Activated T-helper 1 cell treated with Interleukin-2 at 50 U/mL for 16 hours (primary cell): ENCODE data around the gene RAD51D.
A peak's percentile ranks its signal among the peaks of the same experiment; 100 is the strongest.
"Not testable (repeated sequence)": the region's sequence is repeated elsewhere in the genome, so short reads cannot be mapped to it uniquely, and the experiment has no call there.

Source experiments
- DNase-seq: peaks from one replicate; pipeline ENCODE4 v3.0.0-alpha.2; 2020; ENCODE audit warnings: low read depth

The RAD51D gene

DNA sequence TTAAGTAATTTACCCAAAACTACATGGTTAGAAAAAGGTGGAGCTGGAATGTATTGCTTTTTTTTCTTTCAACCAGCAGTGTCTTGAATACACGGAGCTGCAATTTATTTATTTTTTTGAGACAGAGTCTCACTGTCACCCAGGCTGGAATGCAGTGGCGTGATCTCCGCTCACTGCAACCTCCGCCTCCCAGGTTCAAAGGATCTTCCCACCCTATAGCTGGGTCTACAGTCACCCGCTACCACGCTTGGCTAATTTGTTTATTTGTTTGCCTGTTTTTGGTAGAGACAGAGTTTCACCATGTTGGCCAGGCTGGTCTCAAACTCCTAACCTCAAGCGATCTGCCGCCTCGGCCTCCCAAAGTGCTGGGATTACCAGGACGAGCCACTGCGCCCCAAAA, 29.0 kb downstream of the RAD51D start:
- DNase-seq, result not testable (repeated sequence)

DNA sequence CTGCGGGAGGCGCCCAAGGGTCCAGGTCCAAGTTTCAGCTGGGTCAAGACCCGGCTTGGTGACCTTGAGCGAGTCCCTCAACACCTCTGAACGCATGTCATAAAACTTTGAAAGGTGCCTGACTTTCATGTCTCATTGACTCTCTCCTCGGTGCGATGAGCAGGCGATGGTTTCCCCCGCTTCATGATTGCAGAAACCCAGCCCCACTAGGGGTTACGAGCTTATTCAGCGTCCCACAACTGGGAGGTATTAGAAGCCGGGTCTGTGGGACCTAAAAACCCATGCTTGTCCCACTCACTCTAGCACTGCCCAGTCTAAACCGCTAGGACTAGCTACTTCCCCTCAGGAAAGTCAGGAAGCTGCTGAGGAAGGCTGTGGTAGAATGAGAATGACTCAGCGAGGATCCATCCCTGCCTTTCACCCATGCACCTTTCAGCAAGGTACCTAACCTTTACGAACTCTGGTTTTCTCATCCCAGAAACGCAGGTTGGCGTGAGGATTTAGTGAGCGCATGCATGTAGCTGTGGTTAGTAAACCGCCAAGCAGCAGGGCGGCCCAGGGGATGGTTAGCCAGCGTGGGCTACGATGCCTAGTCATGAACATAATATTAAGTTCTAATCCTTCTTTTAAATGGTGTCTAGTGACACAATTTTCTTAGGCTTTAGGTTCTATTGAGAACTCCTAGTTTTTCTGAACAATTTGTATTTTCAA, 29.9 kb downstream of the RAD51D start:
- no peak for DNase-seq

DNA sequence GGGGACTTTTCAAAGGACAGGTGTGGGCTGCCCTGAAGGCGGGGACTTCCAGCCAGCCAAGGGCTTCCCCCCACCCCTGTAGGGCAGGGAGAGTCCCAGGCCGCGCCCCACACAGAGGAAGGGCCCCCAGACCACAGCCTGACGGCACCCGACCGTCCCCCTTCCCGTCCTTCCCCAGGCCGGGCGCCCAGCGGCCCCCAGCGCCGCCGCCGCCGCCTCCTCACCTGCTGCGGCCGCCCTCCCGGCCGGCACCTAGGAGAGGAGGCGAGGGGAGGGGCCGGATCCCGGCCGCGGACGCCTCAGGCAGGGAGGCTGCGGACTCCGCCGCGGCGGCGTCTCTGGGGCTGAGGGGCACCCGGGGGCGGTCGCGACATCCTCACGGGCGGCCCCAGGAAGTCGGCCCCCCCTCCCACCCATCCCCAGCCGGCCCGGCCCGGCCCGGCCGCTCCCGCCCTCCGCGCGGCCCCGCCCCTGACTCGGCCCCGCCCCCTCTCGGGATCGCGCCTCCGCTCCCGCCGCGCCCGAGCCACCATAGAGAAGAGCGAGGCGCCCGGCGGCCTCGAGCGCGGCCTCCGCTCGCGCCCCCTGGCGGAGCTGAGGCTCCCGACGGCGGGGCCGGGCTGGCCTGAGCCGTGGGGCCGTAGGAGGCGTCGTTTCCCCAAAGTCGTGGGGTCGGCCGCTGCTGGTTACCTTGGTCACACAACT, 30.6 kb downstream of the RAD51D start:
- peak; percentile 91 for DNase-seq

DNA sequence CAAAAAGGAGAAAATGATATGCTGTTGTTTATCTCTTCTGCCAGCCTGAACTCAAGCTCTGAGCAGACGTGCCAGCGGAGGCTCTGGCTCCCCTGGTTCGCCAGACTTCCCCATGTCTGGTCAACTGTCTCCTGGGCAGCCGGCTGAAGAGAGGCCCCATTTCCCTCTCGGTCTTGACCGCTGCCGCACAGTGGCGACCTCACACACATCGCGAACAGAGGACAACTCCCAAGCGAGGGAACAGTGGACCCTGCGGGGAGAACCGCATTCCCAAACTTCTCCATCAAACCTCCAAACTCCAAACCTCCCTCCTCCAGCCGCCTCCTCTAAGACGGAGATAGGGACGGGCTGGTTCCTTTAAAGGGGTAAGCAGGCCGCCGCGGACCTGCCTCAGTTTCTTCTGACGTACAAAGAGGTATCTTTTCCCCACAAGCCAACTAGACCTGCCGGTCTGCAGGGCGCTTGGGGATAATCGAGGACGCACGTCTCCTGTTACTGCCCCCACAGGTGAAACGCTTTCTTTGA, 31.2 kb downstream of the RAD51D start:
- DNase-seq, result no peak

DNA sequence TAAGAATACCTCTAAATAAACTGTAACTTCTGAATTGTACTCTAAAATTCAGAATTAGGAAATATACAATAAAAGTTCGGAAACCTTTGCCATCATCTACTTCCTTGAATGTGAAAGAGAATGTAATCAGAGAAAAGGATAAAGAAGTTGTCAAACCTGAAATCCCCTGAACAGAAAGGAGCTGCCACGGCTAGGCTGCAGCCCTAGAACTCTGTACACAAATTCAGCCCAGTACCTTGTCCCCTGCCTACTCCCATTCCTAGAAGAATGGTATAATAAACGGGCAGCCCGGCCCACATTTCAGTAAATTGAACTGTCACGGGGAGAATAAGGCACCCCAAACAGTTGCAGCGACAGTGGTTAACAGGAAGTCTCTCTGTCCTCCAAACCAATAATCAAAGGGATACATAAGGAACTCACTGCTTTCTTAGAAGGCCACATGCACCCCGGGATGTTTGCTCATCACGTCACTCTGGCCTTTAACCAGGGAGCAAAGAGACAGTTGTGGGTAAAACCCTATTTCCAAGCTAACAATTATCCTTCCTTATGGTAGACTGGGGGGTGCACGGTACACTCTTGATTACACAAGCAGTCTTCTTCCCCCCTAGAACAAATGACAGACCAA, 31.8 kb downstream of the RAD51D start:
- no peak for DNase-seq

DNA sequence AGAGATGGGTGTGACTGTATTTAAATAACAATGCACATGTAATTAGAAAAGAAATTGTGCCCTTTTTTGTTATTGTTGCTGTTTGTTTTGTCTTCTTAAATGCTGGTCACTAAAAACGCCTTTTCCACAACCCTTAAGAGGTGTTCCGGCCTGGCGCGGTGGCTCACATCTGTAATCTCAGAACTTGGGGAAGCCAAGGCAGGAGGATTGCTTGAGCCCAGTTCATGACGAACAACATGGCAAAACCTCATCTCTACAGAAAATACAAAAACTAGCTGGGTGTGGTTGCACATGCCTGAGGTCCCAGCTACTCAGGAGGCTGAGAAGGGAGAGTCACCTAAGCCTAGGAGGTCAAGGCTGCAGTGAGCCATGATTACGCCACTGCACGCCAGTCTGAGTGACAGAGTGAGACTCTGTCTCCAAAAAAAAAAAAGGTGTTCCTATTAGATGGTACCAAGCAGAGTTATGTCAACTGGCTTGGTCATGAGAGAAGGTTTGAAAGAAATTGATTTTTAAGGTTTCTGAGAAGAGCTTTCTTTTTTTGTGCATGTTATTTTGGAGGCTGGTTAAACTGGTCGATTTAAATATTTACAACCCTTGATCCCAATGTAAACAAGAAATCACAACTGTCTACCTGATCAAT, 32.6 kb downstream of the RAD51D start:
- DNase-seq, result no peak

DNA sequence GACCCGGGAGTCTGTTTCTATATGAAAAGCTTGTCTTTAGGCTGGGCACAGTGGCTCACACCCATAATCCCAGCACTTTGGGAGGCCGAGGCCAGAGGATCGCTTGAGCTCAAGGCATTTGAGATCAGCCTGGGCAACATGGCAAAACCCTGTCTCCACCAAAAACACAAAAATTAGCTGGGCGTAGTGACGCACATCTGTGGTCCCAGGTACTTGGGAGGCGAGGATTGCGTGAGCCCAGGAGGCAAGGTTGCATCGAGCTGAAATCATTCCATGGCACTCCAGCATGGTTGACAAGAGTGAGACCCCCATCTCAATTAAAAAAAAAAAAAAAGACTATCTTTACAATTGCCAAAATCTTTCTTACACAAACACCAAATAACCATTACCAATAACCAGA, 33.5 kb downstream of the RAD51D start:
- no peak for DNase-seq

DNA sequence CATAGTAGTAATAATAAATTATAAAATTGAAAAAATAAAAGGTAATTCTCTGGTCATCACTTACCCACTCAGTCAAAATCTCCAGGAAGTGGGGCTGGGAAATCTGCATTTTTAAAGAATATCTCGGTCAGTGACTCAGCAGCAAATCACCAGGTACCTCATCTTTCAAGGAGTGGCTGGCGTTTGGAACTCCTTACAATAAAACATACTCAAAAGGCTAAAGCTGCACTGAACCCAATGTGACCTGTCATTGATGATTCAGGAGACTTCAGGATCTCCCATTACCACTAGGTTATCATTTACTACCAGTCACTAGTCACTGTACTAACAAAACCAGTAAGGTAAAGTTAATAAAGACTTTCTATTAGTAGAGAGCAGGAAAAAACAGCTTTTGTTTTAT, 34.7 kb downstream of the RAD51D start:
- no peak for DNase-seq

DNA sequence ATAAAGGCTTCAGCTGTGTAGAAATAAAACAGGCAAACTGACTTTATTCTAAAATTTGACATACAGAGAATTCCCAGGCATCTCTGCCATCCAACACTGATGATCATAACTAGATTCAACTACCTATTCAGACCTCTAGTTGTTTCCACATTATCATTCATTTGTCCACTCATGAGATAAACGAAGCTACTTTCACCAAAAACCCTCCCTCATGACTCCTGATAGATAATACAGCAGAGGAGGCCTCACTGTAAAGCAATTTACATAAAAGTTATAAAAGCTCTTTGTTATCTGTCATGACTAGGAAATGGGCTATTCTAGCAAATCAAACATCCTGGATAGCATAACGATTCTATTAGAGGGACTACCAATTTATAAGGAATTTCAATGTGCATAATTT, 36.6 kb downstream of the RAD51D start:
- DNase-seq, result no peak

DNA sequence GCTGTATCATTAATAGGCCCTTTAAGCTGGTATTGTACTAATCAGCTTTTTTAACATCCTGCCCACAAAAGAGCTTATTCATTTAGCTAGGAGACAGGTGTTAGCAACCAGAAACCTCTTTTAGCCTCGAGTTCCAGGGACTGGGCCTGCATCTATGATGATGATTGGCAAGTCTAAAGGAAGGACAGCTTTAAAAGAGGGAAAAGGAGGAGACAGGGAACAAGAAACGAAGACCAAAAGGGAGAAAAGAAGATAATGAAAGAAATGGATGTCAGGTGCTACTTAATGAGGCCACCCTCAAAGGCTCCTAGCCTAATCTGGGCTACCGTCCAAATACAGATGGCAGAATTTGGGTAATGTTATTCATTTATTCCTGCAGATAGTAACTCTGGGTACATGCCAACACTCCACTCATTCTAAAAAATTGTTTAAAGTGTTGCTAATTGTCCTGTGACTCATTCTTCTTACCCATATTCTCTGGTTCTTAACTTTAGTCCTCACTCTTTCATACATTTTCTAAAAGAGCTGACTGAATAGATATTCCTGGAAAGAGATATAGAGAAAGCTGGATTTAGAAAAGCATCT, 37.5 kb downstream of the RAD51D start:
- DNase-seq, result no peak

DNA sequence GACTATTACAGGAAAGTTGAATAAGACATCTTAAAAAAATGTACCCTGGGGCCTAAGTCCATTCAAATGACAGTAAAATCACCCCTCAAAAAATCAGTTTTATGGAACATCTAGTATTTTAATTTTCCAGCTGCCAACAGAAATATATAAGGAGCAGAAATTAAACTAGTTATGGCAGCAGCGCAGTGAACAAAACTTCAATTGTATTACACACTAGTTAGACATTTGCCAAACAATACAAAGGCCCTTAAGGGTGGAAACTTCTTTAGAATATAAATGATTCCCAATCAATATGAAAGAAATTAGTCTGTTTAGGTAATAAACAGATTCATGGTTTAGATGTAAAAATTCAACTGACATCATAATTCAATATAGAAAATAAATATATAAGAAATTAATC, 38.0 kb downstream of the RAD51D start:
- DNase-seq, result no peak

DNA sequence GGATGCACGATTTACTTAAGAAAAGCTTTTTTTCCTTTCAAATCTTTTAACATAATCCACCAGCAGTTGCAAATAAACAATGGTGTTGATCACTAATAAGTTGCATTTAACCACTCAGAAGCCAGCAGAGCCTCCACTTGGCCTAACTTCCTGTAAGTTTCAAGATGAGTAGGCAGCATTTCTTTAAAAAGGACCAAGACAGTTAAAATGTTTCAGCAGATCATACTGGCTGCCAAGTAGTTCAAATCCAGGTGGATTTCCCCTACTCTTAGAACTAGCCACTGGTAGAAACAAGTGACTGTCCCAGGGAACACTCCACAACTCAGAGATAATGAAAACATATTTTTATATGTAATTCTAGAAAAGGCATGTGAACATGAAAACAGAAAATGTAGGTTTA, 39.1 kb downstream of the RAD51D start:
- no peak for DNase-seq

DNA sequence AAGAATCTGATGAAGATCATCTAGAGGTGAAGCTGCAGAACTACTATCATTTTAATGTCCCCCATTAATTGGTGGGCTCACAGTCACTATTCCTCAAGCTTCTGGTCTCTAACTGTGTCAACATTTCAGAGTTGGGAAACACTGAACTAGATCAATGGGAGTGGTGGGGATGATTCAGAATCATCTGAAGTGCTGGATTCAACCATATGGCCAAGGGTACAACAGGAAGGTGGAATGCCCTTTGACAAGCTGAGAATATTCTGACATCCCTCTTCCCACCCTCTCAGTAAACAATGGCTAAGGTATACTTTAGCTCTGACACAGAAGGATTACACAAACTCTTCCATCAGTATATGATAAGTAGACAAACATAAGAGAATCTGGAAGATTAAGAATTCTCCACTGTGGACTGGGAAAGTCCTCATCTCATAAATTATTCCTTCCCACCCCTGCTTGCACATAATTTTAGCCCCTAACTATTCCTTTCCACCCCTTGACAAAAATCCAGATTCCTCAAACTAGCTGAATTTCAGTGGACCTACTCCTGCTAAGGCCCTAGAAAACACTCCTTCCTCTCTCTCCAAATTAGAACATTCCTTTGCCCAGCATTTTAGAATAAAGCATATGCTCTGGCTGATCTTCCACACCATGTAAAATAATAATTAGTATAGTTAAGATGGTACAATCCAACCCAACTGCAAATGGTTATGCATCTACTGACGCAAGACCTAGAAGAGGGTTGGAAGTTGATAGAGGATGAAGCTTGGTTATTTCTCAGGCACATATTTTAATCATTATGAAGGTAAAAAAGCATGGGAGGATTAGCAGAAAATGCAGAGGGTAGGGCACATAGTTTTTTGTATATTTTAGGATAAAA, 39.9 kb downstream of the RAD51D start:
- DNase-seq, result no peak

DNA sequence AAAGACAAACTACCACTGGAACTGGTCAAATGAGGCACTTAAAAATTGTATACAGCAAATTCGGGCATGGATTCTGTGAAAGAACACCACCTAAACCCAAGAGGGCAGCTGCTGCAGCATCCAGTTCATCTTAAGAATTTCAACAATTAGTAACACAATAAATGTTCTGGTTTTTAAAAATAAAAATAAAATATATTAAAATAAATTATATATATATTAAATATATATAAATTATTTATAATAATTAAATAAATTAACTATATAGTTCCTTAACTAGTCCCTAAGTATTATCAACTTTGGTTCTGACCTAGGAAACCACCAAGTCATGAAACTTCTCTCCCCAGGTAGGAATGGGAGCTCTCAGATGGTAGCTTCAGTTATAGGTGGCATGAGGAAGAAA, 42.8 kb downstream of the RAD51D start:
- DNase-seq, result no peak

DNA sequence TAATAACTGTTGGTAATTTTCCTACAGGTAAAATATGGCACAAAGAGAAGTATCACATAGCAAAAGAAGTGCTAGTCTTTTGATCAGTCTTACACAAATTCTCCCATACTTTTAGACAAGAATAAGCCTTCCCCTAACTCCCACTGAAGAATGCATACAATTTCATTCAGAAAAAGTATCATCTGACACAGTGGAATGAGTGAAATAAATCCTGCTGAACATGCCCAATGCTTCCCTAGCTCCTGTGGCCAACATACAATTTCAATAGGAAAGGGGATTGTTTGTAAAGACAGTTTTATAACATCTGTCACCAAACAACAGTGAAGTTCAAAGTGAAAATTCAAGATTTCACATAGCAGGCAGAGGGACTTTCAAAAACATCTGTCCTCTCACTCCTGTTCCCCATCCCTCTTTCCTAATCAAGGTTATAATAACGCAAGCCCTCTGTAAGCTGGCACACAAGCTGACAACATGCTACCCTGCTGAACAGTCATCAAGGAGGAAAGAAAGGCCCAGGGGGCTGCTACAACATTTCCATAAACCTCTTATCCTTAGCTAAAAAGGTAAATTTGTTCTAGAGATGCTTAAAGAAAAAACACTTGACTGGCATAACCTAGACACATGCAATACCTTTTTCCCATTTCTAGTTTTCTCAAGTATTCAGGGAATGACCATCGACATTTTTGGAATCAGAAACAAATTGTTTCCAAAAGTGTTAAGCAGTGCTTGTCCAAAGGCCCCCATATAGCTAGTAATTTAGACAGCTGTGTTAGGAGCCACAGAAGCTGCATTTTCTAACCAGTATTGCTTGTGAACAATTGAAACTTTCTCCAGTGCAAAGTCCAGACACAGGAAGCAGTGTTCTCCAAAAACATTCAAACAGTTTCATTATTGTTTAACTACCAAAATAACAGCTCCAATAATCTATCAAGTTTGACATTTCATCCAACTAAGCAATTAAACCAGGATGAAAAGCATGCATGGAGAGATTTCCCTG, 44.7 kb downstream of the RAD51D start:
- no peak for DNase-seq

DNA sequence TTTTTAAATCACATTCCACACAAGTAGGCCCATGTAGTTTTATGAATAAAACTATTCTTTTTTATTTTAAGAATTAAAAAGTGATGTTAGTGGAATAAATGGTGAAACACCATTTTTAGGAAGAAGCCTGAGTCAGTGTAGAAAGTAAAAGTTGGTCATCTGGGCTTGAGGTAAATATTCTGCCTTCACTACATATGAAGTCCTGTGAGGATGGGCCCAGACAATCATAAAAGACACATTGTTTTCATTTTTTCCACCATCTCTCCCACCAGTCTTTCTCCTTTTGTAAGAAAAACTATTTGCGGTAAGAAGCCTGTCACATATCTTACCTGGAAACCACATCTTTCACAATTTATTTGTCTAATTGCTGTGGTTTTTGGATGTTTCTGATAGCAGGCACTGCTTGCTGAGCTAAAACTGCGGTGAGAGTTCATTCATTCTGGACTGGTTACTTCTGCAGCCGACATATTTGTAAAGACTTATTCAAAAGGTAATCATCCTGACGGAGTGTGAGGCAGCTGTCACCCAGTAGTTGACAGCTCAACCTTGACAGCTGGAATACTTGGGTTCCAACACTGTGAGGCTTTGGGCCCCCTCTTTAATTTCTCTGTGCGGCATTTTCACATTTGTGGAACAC, 45.6 kb downstream of the RAD51D start:
- DNase-seq, result no peak

DNA sequence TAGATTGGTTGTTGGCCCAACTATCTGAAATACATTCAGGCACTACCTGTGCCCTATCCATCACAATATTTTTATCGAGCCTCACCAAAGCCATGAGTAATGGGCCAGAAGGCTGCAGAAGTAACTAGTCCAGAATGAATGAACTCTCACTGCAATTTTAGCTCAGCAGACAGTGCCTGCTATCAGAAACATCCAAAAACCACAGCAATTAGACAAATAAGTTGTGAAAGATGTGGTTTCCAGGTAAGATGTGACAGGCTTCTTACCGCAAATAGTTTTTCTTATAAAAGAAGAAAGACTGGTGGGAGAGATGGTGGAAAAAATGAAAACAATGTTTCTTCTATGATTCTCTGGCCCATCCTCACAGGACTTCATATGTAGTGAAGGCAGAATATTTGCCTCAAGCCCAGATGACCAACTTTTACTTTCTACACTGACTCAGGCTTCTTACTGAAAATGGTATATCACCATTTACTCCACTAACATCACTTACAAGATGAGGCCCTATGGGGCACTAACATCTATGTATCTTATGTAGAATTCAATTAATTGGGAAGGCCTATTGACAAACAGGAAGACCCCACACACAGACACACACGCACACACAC, 46.4 kb downstream of the RAD51D start:
- no peak for DNase-seq

DNA sequence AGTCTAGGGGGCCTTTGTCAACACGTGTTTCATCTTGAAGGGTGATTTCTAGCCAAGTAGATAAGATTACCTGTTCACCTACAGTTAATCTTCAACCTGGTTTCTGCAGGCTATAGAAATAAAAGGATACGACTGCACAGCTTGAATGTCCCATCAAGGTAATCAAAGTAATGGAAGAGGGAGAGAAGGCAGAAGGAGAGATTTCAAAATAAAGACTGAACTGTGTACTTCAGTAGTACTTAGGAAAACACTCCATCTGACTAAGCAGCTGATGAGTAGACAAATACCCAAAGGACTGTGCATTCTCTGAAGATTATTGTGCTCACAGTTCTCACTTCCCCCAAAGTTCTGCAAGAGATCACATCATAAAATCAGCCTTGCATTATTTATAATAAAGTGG, 50.3 kb downstream of the RAD51D start:
- DNase-seq, result no peak

DNA sequence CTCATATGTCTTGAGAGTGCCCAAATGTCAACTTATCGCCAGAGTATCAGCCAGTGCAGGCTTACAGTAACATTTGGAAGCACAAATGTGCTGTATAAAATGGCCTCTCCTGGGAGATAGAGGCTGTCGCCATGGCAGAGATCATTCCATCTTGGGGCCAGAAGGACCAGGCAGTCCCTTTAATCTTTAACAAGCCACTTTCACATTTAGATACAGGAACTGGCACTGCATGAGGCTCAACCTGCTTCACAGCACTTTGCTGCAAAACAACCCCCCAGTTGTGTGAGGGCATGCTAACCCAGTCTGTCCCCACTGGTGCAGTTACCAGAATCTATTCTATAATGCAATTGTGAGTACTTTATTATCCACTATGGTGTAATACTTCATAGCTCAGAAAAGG, 51.4 kb downstream of the RAD51D start:
- DNase-seq, result no peak
